GM12878 (cell line): Measurements from ENCODE around the gene CYP26C1. TPM values are rescaled to one million over a fixed set of nuclear protein-coding genes. Genes with fewer than 3 reads are reported as not detected.
A peak's percentile ranks its signal among the peaks of the same experiment; 100 is the strongest.

ENCODE experiments used
- ATAC-seq: fragments of 200-7000 bp; cut with Tn5 transposase; 3 replicates; pipeline ENCODE4 v1.9.1; 2020; ENCODE audit warnings: mild to moderate bottlenecking, moderate library complexity
- Bru-seq: library from RNA; stranded (reverse); fragments of 400-500 nt; gene quantifications from one replicate; lab custom pipeline; 2021; lab: Mats Ljungman, UMichigan
- BruChase-seq, 2 experiments: library from RNA; stranded (reverse); fragments of 400-500 nt; gene quantifications; one replicate each; lab custom pipeline; 2021; lab: Mats Ljungman, UMichigan
- BruUV-seq: library from RNA; stranded (reverse); fragments of 400-500 nt; replicated peaks from 2 replicates; lab custom pipeline; 2021; lab: Mats Ljungman, UMichigan
- CTCF ChIA-PET: fragments of 300-600 bp; sonication (Branson Sonifier 250); formaldehyde crosslinking; extraction: SDS; loops from one replicate; lab custom pipeline; 2021; ENCODE audit warnings: inconsistent platforms; lab: Yijun Ruan, JAX
- POLR2A ChIA-PET: fragments of 350-600 bp; formaldehyde crosslinking; extraction: SDS; loops from one replicate; lab custom pipeline; 2021; ENCODE audit warnings: inconsistent platforms; lab: Charles Lee
- RAD21 ChIA-PET: fragments of 300-600 bp; sonication (Branson Sonifier 250); formaldehyde crosslinking; loops from one replicate; lab custom pipeline; 2023; ENCODE audit warnings: antibody characterized with exemption; ENCODE audit not compliant: unreplicated experiment; lab: Charles Lee
- SMC1A ChIA-PET: fragments of 300-600 bp; sonication (Branson Sonifier 250); formaldehyde crosslinking; loops from one replicate; lab custom pipeline; 2023; ENCODE audit not compliant: unreplicated experiment, uncharacterized antibody; lab: Charles Lee
- DNase-seq: peaks from one replicate; pipeline ENCODE4 v3.0.0-alpha.2; 2011; ENCODE audit warnings: low read depth, low spot score
- FAIRE-seq: peaks from 3 replicates; lab custom pipeline; 2011; peaks lifted over from hg19 to GRCh38; lab: Jason Lieb, UNC
- H2AFZ ChIP-seq: 2 replicates; pipeline ENCODE4 v1.6.0; 2011; ENCODE audit warnings: low read depth, low read length, control low read depth; ENCODE audit not compliant: control insufficient read depth
- H3K27ac ChIP-seq: 2 replicates; pipeline ENCODE4 v1.5.1; 2011; ENCODE audit warnings: control low read depth; ENCODE audit not compliant: control insufficient read depth, insufficient read depth
- H3K27me3 ChIP-seq, 2 experiments: replicated peaks in 1 of 2; 2 replicates each; pipeline versions ENCODE4 v1.6.0 to v1.6.1; 2011; ENCODE audit warnings: low read length in 1 of 2; ENCODE audit not compliant: control insufficient read depth in 2 of 2, insufficient read depth in 2 of 2
- H3K36me3 ChIP-seq, 2 experiments: 2 replicates each; pipeline ENCODE4 v1.5.1; 2011; ENCODE audit warnings: low read length in 1 of 2; ENCODE audit not compliant: control insufficient read depth in 2 of 2, insufficient read depth in 2 of 2
- H3K4me1 ChIP-seq: 2 replicates; pipeline ENCODE4 v1.6.1; 2011; ENCODE audit warnings: mild to moderate bottlenecking, low read length, moderate library complexity, mixed read lengths; ENCODE audit not compliant: control insufficient read depth, insufficient read depth
- H3K4me2 ChIP-seq: 2 replicates; pipeline ENCODE4 v1.6.0; 2011; ENCODE audit warnings: control low read depth; ENCODE audit not compliant: control insufficient read depth, insufficient read depth
- H3K4me3 ChIP-seq: fragments of 200-600 bp; sonication (generic); 2 replicates; pipeline ENCODE4 v1.5.1; 2016
- H3K79me2 ChIP-seq: 2 replicates; pipeline ENCODE4 v1.6.0; 2011; ENCODE audit warnings: low read length; ENCODE audit not compliant: control insufficient read depth, insufficient read depth
- H3K9ac ChIP-seq: 2 replicates; pipeline ENCODE4 v1.8.0; 2011; ENCODE audit warnings: low read length, control low read depth, mixed read lengths; ENCODE audit not compliant: control insufficient read depth, insufficient read depth
- H3K9me3 ChIP-seq: replicated peaks from 3 replicates; pipeline ENCODE4 v1.5.1; 2011; ENCODE audit warnings: mild to moderate bottlenecking, low read length; ENCODE audit not compliant: control insufficient read depth, insufficient read depth
- H4K20me1 ChIP-seq: 2 replicates; pipeline ENCODE4 v1.6.0; 2011; ENCODE audit not compliant: control insufficient read depth, insufficient read depth
- CBX3 ChIP-seq: fragments of 200-600 bp; sonication (generic); IDR thresholded peaks from 2 replicates; pipeline ENCODE4 v1.6.1; 2016; ENCODE audit warnings: low read depth, borderline replicate concordance
- CTCF ChIP-seq, 3 experiments: IDR thresholded peaks in 2 of 3; conservative IDR thresholded peaks in 1 of 3; 2 replicates each; pipeline ENCODE4 v1.5.1; 2011; ENCODE audit warnings: low read depth in 3 of 3, low read length in 3 of 3, mild to moderate bottlenecking in 3 of 3, control low read depth in 2 of 3, moderate library complexity in 2 of 3, inconsistent platforms in 1 of 3, mixed read lengths in 1 of 3; ENCODE audit not compliant: control insufficient read depth in 2 of 3, insufficient read depth in 1 of 3; ENCODE audit errors: extremely low read depth in 1 of 3
- GABPA ChIP-seq: IDR thresholded peaks from 2 replicates; pipeline ENCODE4 v1.6.1; 2014; ENCODE audit warnings: antibody characterized with exemption, low read depth, mild to moderate bottlenecking, inconsistent platforms
- IKZF1 ChIP-seq: fragments of 450-650 bp; conservative IDR thresholded peaks from 2 replicates; pipeline ENCODE4 v1.6.1; 2017; ENCODE audit warnings: antibody characterized with exemption, mild to moderate bottlenecking
- MTA2 ChIP-seq: fragments of 450-650 bp; IDR thresholded peaks from 2 replicates; pipeline ENCODE4 v1.6.1; 2016; ENCODE audit warnings: low read depth, mild to moderate bottlenecking, moderate library complexity
- MTA3 ChIP-seq: IDR thresholded peaks from 2 replicates; pipeline ENCODE4 v1.6.1; 2012; ENCODE audit warnings: low read length, inconsistent platforms, borderline replicate concordance
- RBBP5 ChIP-seq: fragments of 200-600 bp; sonication (generic); conservative IDR thresholded peaks from 2 replicates; pipeline ENCODE4 v1.6.1; 2016
- SMARCA5 ChIP-seq: fragments of 450-650 bp; IDR thresholded peaks from 2 replicates; pipeline ENCODE4 v1.6.1; 2017; ENCODE audit warnings: mild to moderate bottlenecking
- SREBF1 ChIP-seq: IDR thresholded peaks from 2 replicates; pipeline ENCODE4 v1.6.1; 2012; ENCODE audit warnings: mild to moderate bottlenecking, low read length
- ZNF274 ChIP-seq: IDR thresholded peaks from one replicate; pipeline ENCODE4 v1.8.0; 2011; ENCODE audit not compliant: insufficient read length, insufficient read depth
- WGBS: methylation state at CpG from one replicate; pipeline ENCODE4 v1.1.6; 2016; ENCODE audit warnings: low lambda C conversion rate; ENCODE audit not compliant: insufficient replicate concordance, insufficient coverage; ENCODE audit errors: missing lambda C conversion rate; 5-methylcytosine and 5-hydroxymethylcytosine counted together
- in situ Hi-C: fragments of 300-500 bp; cut with MboI; formaldehyde crosslinking; loops from 9 replicates; pipeline ENCODE4 v1.14.3; 2018; ENCODE audit warnings: mixed read lengths
- intact Hi-C: fragments of 100-400 bp; cut with micrococcal nuclease; formaldehyde crosslinking; loops from one replicate; pipeline ENCODE4 v1.14.2; 2022; ENCODE audit not compliant: unreplicated experiment
- long read RNA-seq, 2 experiments: library from polyadenylated mRNA; unstranded; transcript quantifications; one replicate each; pipeline ENCODE4 v2.0.0, GENCODE V29; 2019 to 2020
- polyA minus RNA-seq, 3 experiments: library from RNA; depleted of rRNA, polyadenylated mRNA; stranded (reverse); fragments of >200 nt; gene quantifications; 2 replicates each; pipeline ENCODE4 v1.2.3, GENCODE V29; 2011
- polyA plus RNA-seq, 11 experiments: library from polyadenylated mRNA; depleted of rRNA in 4 of 11; unstranded in 6 of 11; stranded (reverse) in 5 of 11; fragments of >200 nt; fragmentation: Nextera tagmentation in 4 of 11; fragmentation: Illumina TruSeq in 1 of 11; extraction: Ambion mirVana in 4 of 11; extraction: Trizol in 1 of 11; gene quantifications; 1 replicate in 1 of 11; 2 replicates in 10 of 11; pipeline versions ENCODE4 v1.2.1 to v1.2.3, GENCODE V29; 2011 to 2016; ENCODE audit warnings: inconsistent platforms in 2 of 11, missing spikeins in 2 of 11, low read depth in 1 of 11
- total RNA-seq, 4 experiments: library from RNA; depleted of rRNA in 3 of 4; stranded (reverse); fragments of >200 nt in 3 of 4; fragmentation: Illumina TruSeq in 1 of 4; extraction: Trizol in 1 of 4; gene quantifications; 2 replicates each; pipeline versions ENCODE4 v1.2.1 to v1.2.3, GENCODE V29; 2013 to 2021
- TF ChIP-seq, protein P1 (sequence below): fragments of 450-650 bp; IDR thresholded peaks from 2 replicates; pipeline ENCODE4 v1.6.1; 2017; ENCODE audit warnings: mild to moderate bottlenecking, moderate library complexity
- TF ChIP-seq, protein P2 (sequence below): IDR thresholded peaks from 2 replicates; pipeline ENCODE4 v1.6.1; 2012; ENCODE audit warnings: low read depth, low read length, improper control_type of control experiment

The CYP26C1 gene
- 0.24 TPM in 1 of 2 replicates, not detected in the other for total RNA-seq (2013; cell fraction: nucleolus; rRNA removed)
- total RNA-seq (2014; rRNA removed) (under 0.01 and 0.05 TPM in 2 replicates), total RNA-seq (2014; rRNA removed; fragmentation: Illumina TruSeq; extraction: Trizol) (not detected in 2 replicates), total RNA-seq (2021) (0.08 TPM in 1 of 2 replicates, not detected in the other), polyA plus RNA-seq (2011; rRNA removed) (not detected in 2 replicates), polyA plus RNA-seq (2014; fragmentation: Illumina TruSeq; extraction: Trizol) (not detected in 2 replicates), polyA plus RNA-seq (2014; fragmentation: Nextera tagmentation; extraction: Ambion mirVana) (not detected), polyA plus RNA-seq (2014; rRNA removed) (not detected in 2 replicates), polyA plus RNA-seq (2016; fragmentation: Nextera tagmentation; extraction: Ambion mirVana) (not detected), polyA minus RNA-seq (2011; rRNA and poly(A)+ RNA removed) (0.05 TPM in 1 of 2 replicates, not detected in the other), Bru-seq, nascent RNA (percentile 26 among the genes with signal in this experiment), BruChase-seq, experiment 1, labeled RNA remaining after a 6-hour chase (not detected), BruChase-seq, experiment 2, labeled RNA remaining after a 2-hour chase (percentile 16 among the genes with signal in this experiment)
- polyA plus RNA-seq (2011; ENCODE audit: low read depth), result not detected
- not detected in 2 replicates for polyA plus RNA-seq (2011; cell fraction: cytosol; rRNA removed)
- 0.07 TPM in 1 of 2 replicates, not detected in the other for polyA plus RNA-seq (2011; cell fraction: nucleus; rRNA removed)
- polyA plus RNA-seq (2012), result not detected in 2 replicates
- not detected in 2 replicates for polyA minus RNA-seq (2011; cell fraction: cytosol; rRNA and poly(A)+ RNA removed)
- 0.24 and 0.48 TPM in 2 replicates for polyA minus RNA-seq (2011; cell fraction: nucleus; rRNA and poly(A)+ RNA removed)
- long read RNA-seq, experiment 1, result 0 reads
- long read RNA-seq, experiment 2, result 0 reads

DNA sequence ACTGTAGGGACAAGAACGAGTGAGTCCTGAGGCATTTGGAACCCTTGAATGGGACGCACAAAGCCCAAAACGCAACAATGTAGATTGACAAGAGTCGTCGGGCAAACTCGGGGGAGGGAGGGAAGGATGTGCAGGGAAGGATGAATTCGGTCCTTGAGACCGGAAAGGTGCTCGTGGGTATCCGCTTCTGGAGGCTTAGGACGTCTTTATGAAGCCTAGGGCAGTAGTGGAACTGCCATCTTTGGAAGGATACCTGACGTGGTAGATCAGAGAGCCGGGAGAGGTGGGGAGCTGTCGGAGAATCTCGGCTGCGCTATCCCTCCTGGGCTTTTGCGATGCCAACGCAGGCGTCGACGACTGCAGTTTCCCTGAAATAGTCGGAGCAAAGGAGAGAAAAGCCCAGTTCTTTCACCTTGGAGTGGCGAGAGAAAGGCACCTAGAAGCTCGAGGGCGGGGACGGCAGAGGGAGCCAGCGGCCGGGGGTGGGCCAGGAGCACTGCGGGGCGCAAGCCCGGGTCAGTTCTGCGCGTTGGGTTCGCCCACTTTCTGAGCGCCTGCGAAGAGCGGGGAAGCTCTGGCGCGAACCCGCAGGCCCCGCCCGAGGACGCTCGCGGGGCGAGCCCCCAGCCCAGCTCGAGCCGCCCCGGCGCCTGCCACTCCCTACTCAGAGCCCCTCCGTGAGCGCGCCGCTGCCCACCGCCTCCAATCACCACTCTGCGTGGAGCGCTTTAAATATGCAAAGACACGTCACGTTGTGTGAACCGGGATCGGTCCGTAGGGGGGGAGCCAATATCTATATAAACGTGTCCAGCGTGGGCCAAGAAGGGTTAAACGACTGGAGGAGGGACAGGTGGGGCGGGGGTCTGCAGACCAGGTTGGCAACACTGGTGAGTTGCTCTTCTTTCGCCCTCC lies at the start of gene CYP26C1:
Gene CYP26C1, plus strand, starts transcription at position 824 of the 912 bp plus-strand sequence. CDS start 466 bp downstream, outside the sequence.
- H2AFZ ChIP-seq, result no peak within 1 kb of the TSS
- FAIRE-seq, result no peak
- WGBS, result 85% methylated on average over 45 of the region's 67 CpGs
- H3K4me2 ChIP-seq, result no peak within 1 kb of the TSS
- ChIA-PET POLR2A (no interaction called here), SMC1A (no interaction called here), CTCF (interaction anchor here (1.3 kb wide), 1 partner anchor 290 kb away, joined by 3 read pairs; no protein-coding TSS in a partner anchor), RAD21 (no interaction called here)
- no peaks in the 10 kb centered on the region for H4K20me1 ChIP-seq
- no peaks in the 10 kb centered on the region for H3K9me3 ChIP-seq
- H3K9ac ChIP-seq, result no peak within 1 kb of the TSS
- H3K4me1 ChIP-seq, result no peaks in the 10 kb centered on the region
- in situ Hi-C loops, result no loop called here
- H3K27ac ChIP-seq, result no peak within 1 kb of the TSS
- peaks cover 0 to 12% of the 10 kb centered on the region in 2 experiments; a peak in 3 of 4 replicates for H3K27me3 ChIP-seq
- no peaks in the 10 kb centered on the region for H3K36me3 ChIP-seq
- no peak for DNase-seq
- H3K79me2 ChIP-seq, result no peaks in the 10 kb centered on the region
- intact Hi-C loops, result no loop called here
- no TSS peak for BruUV-seq
- no peak within 1 kb of the TSS for H3K4me3 ChIP-seq
- ATAC-seq, result no peak
- TF ChIP-seq, protein P1, sequence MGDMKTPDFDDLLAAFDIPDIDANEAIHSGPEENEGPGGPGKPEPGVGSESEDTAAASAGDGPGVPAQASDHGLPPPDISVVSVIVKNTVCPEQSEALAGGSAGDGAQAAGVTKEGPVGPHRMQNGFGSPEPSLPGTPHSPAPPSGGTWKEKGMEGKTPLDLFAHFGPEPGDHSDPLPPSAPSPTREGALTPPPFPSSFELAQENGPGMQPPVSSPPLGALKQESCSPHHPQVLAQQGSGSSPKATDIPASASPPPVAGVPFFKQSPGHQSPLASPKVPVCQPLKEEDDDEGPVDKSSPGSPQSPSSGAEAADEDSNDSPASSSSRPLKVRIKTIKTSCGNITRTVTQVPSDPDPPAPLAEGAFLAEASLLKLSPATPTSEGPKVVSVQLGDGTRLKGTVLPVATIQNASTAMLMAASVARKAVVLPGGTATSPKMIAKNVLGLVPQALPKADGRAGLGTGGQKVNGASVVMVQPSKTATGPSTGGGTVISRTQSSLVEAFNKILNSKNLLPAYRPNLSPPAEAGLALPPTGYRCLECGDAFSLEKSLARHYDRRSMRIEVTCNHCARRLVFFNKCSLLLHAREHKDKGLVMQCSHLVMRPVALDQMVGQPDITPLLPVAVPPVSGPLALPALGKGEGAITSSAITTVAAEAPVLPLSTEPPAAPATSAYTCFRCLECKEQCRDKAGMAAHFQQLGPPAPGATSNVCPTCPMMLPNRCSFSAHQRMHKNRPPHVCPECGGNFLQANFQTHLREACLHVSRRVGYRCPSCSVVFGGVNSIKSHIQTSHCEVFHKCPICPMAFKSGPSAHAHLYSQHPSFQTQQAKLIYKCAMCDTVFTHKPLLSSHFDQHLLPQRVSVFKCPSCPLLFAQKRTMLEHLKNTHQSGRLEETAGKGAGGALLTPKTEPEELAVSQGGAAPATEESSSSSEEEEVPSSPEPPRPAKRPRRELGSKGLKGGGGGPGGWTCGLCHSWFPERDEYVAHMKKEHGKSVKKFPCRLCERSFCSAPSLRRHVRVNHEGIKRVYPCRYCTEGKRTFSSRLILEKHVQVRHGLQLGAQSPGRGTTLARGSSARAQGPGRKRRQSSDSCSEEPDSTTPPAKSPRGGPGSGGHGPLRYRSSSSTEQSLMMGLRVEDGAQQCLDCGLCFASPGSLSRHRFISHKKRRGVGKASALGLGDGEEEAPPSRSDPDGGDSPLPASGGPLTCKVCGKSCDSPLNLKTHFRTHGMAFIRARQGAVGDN, result no peak
- TF ChIP-seq CBX3, result no peak
- no peak for TF ChIP-seq SREBF1
- no peak for TF ChIP-seq MTA3
- no peak for TF ChIP-seq MTA2
- TF ChIP-seq GABPA, result no peak
- TF ChIP-seq ZNF274, result no peak
- no peak for TF ChIP-seq RBBP5
- TF ChIP-seq CTCF (IDR thresholded peaks at IDR 0.05 in 2 of 3, conservative IDR thresholded peaks at IDR 0.05 in 1 of 3; ENCODE audit: control insufficient read depth in 2 of 3, extremely low read depth in 1 of 3, insufficient read depth in 1 of 3, low read depth in 3 of 3, low read length in 3 of 3), result no peak
- no peak for TF ChIP-seq IKZF1
- TF ChIP-seq, protein P2, sequence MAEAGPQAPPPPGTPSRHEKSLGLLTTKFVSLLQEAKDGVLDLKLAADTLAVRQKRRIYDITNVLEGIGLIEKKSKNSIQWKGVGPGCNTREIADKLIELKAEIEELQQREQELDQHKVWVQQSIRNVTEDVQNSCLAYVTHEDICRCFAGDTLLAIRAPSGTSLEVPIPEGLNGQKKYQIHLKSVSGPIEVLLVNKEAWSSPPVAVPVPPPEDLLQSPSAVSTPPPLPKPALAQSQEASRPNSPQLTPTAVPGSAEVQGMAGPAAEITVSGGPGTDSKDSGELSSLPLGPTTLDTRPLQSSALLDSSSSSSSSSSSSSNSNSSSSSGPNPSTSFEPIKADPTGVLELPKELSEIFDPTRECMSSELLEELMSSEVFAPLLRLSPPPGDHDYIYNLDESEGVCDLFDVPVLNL, result no peak
- TF ChIP-seq SMARCA5, result no peak
